AG09319 (cell line): ENCODE measurements around the gene C18orf63.

Experiments
- DNase-seq: peaks from one replicate; pipeline ENCODE4 v3.0.0-alpha.2; 2010; ENCODE audit warnings: low read depth; ENCODE audit errors: extremely low read depth
- CTCF ChIP-seq: IDR thresholded peaks from 2 replicates; pipeline ENCODE4 v1.5.1; 2011; ENCODE audit warnings: low read depth, mild to moderate bottlenecking, inconsistent platforms, low read length, moderate library complexity

The C18orf63 gene

GRCh38 chr18:74368901-74369705 lies 53.5 kb downstream of the C18orf63 start:
- TF ChIP-seq CTCF, result no peak
- DNase-seq, result no peak

- DNase-seq, result no peak
- no peak for TF ChIP-seq CTCF
These were observed 54.5 kb downstream of the C18orf63 start for GRCh38 chr18:74370115-74370514.

GRCh38 chr18:74373428-74373827 lies 57.8 kb downstream of the C18orf63 start:
- no peak for DNase-seq
- no peak for TF ChIP-seq CTCF

GRCh38 chr18:74375999-74376398 lies 60.4 kb downstream of the C18orf63 start:
- DNase-seq, result no peak
- TF ChIP-seq CTCF, result no peak

- no peak for TF ChIP-seq CTCF
These were observed 60.9 kb downstream of the C18orf63 start for GRCh38 chr18:74376523-74376922.

GRCh38 chr18:74377776-74378175 lies 62.1 kb downstream of the C18orf63 start:
- no peak for DNase-seq
- TF ChIP-seq CTCF, result no peak

More at GRCh38 chr18:74376523-74376922, 60.9 kb downstream of the C18orf63 start:
- DNase-seq, result no peak

GRCh38 chr18:74378179-74378682 lies 62.6 kb downstream of the C18orf63 start:
- DNase-seq, result no peak
- no peak for TF ChIP-seq CTCF
